ENCODE data around the gene FAM78B.
A peak's percentile ranks its signal among the peaks of the same experiment; 100 is the strongest.

The FAM78B gene, protein sequence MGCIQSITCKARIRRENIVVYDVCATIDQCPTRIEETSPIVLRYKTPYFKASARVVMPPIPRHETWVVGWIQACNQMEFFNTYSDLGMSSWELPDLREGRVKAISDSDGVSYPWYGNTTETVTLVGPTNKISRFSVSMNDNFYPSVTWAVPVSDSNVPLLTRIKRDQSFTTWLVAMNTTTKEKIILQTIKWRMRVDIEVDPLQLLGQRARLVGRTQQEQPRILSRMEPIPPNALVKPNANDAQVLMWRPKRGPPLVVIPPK

DNA sequence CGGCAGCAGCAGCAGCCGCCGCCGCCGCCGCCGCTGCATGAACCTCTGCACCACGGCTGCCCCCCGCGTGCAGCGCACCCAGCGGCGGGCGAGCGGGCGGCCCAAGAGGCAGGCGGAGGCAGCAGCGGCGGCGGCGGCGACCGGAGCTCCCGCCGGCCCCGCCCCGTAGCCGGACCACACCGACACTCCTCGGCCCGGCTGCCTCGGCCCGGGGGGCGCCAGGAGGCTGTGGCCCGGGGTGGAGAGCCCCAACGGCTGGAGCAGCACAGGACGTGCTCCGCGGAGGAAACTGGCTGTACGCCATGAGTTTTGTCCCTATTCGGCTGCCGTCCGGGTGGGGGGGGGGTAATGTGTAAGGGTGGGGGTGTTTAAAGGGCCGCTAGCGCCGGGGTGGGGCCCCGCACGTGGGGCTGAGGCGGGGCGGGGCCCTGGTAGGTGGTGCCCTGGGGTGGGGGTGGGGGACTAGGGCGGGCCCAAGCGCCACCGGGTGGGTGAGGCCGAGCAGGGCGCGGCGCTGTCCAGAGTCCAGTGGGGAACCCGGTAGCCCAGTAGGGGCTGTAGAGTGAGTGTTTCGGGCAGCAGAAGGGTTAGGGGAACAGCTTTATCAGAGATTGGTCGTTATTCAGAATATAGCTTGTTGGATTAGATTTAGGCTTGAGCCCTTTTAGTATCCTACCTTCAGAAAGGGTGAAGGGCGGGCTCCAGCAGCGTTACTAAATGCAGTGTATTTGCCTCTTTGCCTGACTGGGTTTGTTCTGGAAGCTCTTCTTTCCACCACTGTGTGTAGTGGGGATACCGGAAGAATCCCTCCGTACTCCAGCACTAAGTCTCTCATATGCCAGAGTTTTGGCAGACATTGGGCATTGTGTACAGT, at the start of gene FAM78B:
TSS of gene FAM78B (minus strand) at position 304 of the 874 bp plus-strand sequence. CDS start 753 bp downstream, outside the sequence.
- DNase-seq (ENCODE audit: low read depth) = peak; percentile 46

DNA sequence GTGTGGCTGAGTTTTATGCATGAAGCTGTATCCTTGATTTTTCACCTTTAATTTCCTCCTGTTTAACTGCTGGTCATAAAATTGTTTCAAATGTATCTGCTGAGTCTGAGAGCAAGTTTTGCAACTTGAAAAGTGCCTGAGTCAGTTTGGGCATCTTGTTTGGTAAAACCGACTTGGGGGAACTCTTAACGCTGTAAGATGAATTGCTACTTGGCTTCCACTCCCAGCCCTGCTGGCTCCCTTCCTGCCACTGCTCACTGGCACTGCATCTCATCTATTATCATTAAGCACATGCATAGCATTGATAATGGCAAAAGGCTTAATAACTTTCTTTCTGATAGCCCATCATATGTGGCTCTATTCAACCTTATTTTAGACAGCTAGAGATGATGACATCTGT, 35.7 kb upstream of the FAM78B start:
- no peak for DNase-seq (ENCODE audit: low read depth)

DNA sequence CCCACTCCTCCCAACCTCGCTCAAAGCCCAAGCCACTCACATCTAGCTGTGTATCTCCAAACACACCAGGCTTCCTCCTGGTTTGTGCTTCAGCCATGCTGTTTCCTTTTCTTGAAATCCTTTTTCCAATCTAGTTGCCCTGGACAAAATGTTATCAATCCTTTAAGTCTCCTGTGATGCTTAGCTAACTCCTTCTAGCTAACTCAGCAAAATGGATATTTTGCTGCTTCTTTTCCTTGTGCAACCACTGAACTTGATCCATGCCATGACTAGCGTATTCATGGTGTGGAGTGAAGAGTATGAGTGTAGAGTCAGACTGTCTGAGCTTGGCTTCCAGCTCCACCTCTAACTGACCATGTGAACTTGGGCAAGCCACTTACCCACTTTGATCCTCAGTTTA, 33.9 kb upstream of the FAM78B start:
- no peak for DNase-seq (ENCODE audit: low read depth)

DNA sequence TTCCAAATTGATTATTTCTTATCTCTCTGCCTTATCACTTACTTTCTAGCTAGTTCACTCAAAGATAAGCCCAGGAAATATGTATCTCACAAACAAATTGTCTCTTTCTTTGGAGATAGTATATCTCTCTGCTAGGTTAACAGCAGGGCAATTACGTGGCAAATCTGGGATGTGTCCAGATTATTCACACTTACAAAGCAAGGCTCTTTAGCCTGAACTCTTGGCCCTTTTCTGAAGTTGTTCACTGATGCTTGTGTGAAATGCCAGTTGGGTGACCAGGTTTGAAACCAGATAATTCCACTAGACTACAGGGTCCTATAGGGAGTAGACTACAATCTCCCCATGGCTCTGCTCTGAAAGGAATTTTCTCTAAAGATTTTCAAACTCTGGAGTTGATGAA, 30.8 kb upstream of the FAM78B start:
- DNase-seq (ENCODE audit: low read depth) = no peak

DNA sequence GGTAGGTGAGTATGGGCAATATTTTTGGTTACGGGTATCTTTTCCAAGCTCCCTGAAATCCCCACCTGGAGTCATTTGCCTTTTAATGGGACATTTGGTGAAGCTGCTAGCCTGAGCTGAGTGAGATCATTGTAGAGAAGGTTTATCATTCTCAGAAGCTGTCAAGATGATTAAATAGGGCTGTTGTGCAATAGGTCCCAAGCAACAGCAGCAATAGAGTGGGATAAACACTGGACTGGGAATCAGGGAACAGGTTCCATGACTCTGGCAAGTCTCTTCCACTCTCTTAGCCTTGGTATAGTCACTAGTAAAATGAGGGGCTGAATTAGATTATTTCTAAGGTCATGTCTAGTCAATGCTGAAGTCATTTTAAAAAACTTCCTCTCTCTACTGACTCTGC, 30.3 kb upstream of the FAM78B start:
- no peak for DNase-seq (ENCODE audit: low read depth)

DNA sequence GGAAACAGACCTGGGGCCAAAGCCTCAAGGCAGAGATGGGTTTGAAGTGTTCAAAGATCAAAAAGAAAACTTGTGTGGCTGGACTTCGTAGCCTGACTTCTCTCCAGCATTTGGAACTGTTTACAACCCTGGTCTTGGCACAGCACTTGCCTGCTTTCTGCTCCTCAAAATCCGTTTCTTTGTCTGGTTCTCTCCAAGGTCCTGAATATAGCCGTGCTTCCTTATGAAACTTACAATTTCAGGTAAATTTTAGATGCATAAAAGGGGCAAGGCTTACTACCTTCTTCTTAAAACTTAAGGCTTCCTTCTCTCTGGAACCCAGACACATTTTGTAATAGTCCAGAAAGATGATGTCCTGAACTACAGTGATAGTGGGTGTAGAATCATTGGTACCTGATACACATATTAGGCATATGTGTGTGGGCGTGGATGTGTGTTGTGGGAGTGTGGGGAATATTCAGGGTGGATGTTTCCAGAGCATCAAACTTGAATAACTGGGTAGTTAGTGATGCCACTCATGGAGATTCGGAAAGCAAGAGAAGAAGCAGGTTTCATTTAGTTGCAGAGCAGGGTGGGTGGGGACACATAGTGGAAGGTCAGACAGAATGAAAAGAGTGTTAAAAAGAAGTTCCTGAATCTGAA, 26.4 kb upstream of the FAM78B start:
- DNase-seq (ENCODE audit: low read depth) = no peak

DNA sequence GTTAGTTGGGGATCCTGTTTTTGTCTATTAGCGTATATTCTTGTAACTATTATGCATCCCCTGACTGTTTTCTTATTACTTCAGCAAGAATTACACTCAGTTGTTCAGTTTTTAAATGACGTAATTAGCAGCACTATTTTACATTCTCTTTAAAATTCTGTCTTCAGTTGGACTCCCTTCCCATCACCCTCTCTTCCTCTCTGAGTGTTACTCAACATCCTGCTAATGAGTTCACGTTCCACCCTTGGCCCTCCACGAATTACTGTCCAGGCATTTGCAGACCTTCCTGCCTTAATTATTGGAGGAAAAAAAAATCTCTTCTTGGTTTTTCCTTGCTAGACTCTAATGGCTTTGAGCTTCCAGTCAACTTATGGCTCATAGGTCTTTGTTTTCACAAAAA, 23.6 kb upstream of the FAM78B start:
- DNase-seq (ENCODE audit: low read depth) = no peak

DNA sequence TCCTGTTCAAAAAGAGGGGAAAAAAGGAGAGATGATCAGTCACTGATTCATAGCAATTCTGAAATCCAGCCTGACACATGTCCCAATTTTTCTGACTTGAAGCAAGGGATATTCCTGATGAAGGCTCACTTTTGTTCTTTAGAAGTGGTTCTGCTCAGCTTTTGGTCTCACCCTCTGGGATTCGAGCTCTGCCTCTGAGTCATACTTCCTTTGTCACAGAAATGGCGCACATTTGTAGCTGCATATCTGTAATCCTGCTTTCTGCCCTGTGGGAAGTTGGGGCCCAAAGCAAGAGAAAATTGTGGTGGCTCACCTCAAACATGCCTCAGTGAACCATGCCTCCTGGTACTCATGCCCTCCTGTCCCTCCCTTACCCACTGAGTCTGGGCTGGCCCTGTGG, 22.3 kb upstream of the FAM78B start:
- no peak for DNase-seq (ENCODE audit: low read depth)

DNA sequence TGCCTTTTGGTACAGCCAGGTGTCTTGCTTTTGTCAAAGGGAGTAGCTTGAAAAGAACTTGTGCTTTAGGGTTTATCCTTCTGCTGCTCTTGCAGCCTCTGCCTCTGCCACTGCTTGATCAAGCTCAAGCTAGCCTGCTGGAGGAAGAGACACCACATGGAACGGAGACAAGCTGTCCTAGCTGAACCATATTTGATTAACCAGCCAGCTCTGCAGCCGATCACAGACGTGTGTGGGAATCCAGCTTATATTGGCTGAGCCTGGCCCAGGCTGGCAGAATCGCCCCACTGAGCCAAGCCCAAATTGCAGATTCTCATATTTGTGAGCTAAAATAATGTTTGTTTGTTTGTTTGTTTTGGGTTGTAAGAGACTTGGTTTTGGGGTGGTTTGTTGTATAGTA, 18.7 kb upstream of the FAM78B start:
- DNase-seq (ENCODE audit: low read depth) = no peak

DNA sequence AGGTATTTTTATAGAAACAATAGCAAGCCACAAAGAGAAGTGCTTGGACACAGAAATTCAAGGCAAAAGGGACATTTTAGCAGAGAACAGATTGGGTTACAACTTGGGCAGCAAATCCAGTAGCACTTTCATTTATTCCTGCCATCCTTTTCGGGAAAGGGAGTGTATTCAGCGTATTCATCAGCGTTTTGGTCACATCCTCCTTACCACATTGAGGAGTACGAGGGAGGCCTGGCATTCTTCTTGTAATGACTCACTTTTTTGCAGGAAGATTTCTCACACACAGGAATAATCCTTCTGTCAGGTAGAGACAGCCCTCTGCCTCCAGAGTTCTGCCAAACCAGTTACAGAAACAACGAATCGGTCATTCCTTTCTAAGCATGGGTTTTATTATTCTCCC, 18.1 kb upstream of the FAM78B start:
- DNase-seq (ENCODE audit: low read depth) = no peak

DNA sequence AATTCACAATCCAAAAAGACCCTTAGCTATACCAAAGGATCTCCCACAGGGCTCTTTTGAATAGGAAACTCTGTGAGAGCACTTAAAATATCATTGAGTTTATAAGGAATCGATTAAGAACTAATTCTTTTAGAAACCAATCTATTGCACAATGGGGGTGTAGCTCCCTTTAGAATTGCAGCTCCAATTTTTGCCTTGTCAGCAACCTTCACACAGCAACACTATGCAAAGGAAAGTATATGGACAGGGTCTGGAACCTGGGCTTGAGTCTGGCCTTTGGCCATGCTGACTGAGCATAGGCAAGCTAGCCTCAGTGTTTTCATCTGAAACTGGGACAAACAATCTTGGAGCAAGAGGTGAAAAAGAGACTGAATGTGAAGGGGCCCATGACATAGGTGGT, 17.2 kb upstream of the FAM78B start:
- DNase-seq (ENCODE audit: low read depth) = no peak

DNA sequence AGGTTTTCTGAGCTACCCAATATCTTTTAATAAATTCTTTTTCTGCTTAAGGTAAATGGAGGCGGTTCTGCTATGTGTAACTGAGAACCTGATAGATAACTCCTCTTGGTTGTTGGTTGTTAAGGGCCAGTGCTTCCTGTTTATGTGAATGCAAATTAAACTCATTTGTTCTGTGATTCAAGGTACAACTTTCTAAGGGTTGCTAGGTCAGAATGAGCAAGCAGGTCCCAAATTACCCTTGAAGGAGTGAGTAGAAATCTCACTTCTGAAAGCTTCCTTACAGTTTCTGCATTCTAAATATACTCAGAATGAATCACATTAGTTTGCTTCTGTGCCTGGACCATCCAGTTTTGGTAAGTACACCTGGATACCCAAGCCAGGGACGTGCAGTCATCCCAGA, 15.5 kb upstream of the FAM78B start:
- no peak for DNase-seq (ENCODE audit: low read depth)

DNA sequence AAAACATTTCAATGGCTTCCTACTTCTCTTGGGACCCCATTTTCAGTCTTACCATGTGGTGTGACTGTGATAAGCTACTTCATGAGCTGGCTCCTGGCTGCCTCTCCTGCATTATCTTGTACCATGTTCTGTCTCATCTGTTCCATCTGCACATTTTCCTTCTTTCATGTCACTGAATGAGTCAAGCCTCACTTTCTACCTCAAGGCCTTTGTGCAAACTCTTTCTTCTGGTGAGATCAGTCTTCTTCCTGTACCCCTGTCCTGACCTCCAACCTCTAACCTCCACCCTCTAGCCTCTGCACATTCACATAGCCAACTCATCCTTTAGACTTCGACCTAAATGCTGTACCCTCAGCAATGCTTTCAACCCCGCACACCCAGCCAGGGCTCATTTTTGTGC, 9.6 kb upstream of the FAM78B start:
- no peak for DNase-seq (ENCODE audit: low read depth)

DNA sequence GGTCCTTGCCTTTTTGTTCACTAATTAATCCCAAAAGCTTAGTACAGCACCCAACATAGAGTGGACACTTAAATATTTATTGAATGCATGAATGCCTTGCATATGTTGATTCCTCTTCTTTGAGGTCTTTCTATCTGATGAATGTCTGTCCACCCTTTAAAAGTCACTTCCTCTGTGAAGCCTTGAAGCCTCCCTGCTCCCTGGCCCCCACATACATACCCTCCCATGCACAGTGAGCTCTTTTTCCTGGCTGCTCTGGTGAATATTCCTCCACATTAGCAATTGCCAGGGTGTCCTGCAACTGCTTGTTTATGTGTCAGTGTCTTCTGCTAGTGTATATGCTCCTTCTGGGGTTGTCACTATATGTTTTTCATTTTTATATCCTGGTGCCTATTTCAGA, 8.2 kb upstream of the FAM78B start:
- DNase-seq (ENCODE audit: low read depth) = no peak

DNA sequence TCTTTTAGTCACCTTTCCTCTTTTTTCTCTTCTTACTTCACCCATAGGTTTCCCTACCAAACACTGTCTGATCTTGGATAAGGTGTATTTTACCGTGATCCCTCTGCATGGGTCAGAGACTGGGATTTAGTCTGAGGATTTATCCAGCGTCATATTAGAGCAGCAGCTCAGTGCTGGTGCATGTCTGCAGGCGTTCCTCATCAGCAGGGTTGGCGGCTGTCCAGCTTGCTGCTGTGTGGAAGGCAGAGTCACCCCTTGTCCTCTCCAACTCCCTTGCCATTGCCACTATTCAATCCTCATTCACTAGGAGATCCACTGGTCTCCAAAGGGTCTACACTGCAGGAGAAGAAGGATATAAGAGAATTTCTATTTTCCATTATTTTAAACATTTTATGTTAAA, 7.3 kb upstream of the FAM78B start:
- no peak for DNase-seq (ENCODE audit: low read depth)

DNA sequence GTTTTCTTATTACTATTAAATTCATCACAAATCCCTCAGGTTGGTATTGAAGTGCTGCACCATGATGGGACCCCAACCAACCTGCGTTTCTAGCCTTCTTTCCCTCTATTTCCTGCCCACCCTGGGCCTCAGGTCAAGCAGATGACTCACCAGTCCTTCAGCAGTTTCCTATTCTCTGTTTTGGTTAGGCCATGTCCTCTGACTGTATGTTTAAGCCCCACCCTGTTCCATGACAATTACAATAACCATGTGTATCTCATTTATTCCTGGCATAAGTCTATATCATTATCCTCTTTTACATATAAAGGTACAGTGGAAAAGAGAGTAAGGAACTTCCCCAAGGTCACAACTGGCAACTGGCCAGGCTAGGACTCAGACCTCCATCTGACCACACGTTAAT, 5.3 kb upstream of the FAM78B start:
- DNase-seq (ENCODE audit: low read depth) = no peak

DNA sequence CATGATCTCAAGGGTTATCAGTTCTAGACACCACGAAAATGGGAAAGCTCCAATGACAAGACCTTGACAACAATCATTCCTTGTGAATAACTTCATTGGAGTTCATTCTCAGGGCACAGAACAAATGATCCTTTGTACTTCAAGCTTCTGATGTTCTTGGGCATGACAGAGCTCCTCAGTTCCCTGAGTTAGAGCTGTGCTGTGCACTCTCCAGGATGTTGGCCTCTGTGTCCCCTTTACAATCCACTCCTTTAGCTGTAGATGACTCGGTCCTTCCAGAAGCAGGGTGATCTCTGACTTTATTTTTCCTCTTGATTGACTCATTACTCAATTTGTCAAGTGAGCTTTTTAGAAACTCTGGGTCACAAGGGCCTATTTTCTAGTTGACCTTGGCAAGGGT, 3.9 kb upstream of the FAM78B start:
- no peak for DNase-seq (ENCODE audit: low read depth)

DNA sequence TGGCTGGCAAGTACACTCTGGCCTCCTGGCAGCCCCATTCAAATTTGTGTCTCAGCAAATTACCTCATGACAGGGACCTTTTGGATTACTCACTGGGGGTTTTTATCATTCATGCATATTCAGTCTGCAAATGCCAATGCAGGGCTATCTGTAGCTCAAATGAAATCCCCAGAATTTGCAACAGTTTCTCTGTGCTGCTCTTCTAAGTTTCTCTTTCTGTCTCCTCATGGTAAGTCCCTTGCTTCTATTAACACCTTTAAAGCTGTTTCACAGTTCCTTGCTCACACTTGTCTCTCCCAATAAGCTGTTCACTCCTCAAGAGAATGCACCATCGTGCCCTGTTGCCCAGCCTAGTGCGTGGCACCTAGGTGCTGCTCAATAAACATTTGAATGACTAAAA, 3.3 kb upstream of the FAM78B start:
- DNase-seq (ENCODE audit: low read depth) = no peak

DNA sequence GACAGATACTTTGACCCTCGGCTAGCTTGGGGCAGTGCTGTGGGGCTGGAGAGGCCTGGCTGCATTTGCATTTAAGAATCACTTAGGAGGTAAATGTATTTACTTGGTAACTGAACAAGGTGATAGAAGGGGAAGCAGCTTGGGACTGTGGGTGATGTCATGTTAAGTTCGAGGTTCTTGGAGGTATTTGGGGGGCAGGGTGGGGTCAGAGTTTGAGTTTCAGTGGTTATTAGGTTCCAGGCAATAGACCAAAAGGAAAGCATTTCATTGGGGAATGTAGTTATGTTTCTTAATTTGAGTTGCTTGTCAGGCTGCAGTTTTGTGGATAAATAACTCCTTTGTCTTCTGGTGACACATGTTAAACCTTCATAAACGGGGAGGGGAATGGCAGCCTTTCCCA, 2.4 kb upstream of the FAM78B start:
- DNase-seq (ENCODE audit: low read depth) = no peak

DNA sequence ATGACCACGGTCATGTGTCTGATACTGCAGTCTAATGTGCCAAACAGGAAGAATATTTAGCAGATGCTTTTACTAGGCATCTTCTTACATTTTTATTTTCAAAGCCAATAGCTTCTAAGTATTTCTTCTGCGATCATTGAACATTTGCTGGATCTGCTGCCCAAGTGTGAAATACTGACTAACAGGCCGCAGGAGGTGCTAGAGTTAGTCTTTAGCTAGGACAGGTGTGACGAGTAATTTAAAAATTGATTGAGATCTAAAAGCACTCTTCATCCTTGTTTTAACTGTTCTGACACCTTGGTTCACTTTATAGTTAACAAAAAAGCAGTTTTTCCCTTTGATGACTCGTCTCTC, 748 bp upstream of the FAM78B start:
- no peak for DNase-seq (ENCODE audit: low read depth)

DNA sequence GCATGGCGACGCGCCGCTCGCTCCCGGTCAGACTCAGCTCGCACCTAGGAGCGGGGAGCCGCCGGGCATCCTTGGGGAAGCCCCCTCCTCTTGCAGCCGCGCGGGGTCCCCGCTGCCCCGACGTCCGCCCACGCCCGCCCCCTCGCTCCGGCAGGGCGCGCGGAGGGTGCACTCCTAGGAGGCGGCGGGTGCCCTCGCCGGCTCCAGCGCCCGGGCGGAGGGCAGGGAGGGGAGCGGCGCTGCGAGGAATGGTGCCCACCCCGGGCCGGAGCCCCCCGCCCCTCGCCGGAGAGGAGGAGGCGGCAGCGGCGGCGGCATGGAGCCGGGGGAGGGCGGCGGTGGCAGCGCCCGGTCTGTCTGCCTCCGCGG, 488 bp downstream of the FAM78B start:
- DNase-seq (ENCODE audit: low read depth) = no peak

DNA sequence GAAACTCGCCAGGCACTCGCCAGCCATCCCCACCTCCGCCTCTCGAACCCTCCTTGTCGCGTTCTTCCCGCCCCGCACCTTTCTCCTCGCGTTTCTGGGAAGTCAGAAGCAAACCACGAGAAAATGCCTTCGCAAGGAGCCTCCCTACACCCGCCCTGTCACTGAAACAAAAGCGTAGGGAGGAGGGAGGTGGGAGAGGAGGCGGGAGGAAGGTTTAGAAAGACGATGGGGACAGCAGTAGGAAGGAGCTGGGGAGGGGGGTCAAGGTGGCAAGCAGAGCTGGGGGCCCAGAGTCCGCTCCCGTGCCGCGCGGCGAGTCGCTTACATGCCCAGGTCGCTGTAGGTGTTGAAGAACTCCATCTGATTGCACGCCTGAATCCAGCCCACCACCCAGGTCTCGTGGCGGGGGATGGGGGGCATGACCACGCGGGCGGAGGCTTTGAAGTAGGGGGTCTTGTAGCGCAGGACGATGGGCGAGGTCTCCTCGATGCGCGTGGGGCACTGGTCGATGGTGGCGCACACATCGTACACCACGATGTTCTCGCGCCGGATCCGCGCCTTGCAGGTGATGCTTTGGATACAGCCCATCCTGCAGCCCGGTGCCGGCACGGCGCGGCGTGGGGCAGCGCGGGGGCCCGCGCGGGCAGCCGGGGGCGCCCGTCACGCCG, 1.0 kb downstream of the FAM78B start:
- no peak for DNase-seq (ENCODE audit: low read depth)
